ENCODE data around the gene TMEM61.

GRCh38 chr1:54947540-54947939 is 32.9 kb upstream of the TMEM61 start:
- TF ChIP-seq CTCF (conservative IDR thresholded peaks at IDR 0.05 in 1 of 2, IDR thresholded peaks at IDR 0.05 in 1 of 2; ENCODE audit: extremely low read depth in 1 of 2, insufficient read depth in 1 of 2, low read depth in 1 of 2, low read length in 2 of 2) = no peak
- TF ChIP-seq EZH2 (IDR thresholded peaks at IDR 0.05; ENCODE audit: borderline replicate concordance, low read length) = no peak
